H1 (cell line): ENCODE measurements around the gene KLF6. TPM values are rescaled to one million over a fixed set of nuclear protein-coding genes. Genes with fewer than 3 reads are reported as not detected.

ENCODE experiments used
- CTCF ChIA-PET: fragments of 300-600 bp; sonication (Branson Sonifier 250); formaldehyde crosslinking; loops from one replicate; lab custom pipeline; 2021; ENCODE audit not compliant: partially characterized antibody; lab: Charles Lee
- POLR2A ChIA-PET: fragments of 300-600 bp; sonication (Branson Sonifier 250); formaldehyde crosslinking; loops from one replicate; lab custom pipeline; 2021; ENCODE audit warnings: inconsistent platforms; ENCODE audit not compliant: partially characterized antibody; lab: Charles Lee
- DNase-seq, 2 experiments: peaks; one replicate each; pipeline versions ENCODE4 v3.0.0 to v3.0.0-alpha.2; 2010 to 2022; ENCODE audit warnings: low spot score in 2 of 2, low read depth in 1 of 2, mixed read lengths in 1 of 2
- FAIRE-seq: peaks from 2 replicates; lab custom pipeline; 2011; peaks lifted over from hg19 to GRCh38; lab: Jason Lieb, UNC
- H2AFZ ChIP-seq: 2 replicates; pipeline ENCODE4 v1.8.1; 2012; ENCODE audit warnings: low read length, inconsistent platforms
- H2AK5ac ChIP-seq: 2 replicates; pipeline ENCODE4 v1.6.1; 2013; ENCODE audit warnings: low read depth, low read length
- H2BK120ac ChIP-seq: replicated peaks from 2 replicates; pipeline ENCODE3; 2013; ENCODE audit warnings: low read depth, low read length, inconsistent platforms
- H2BK12ac ChIP-seq: 2 replicates; pipeline ENCODE4 v1.6.1; 2013; ENCODE audit warnings: low read depth, low read length
- H2BK15ac ChIP-seq: 2 replicates; pipeline ENCODE4 v1.6.1; 2013; ENCODE audit warnings: low read length
- H2BK20ac ChIP-seq: 2 replicates; pipeline ENCODE4 v1.6.1; 2013; ENCODE audit warnings: low read length
- H2BK5ac ChIP-seq: 2 replicates; pipeline ENCODE4 v1.6.1; 2013; ENCODE audit warnings: low read depth, low read length
- H3K14ac ChIP-seq: 2 replicates; pipeline ENCODE4 v1.6.1; 2013; ENCODE audit warnings: inconsistent platforms; ENCODE audit not compliant: insufficient read length
- H3K18ac ChIP-seq: 2 replicates; pipeline ENCODE4 v1.6.1; 2013; ENCODE audit warnings: low read length; ENCODE audit errors: extremely low read depth
- H3K23ac ChIP-seq: 2 replicates; pipeline ENCODE4 v1.6.1; 2013; ENCODE audit warnings: inconsistent platforms; ENCODE audit not compliant: insufficient read length
- H3K23me2 ChIP-seq: 2 replicates; pipeline ENCODE4 v1.6.1; 2013; ENCODE audit warnings: low read depth, low read length
- H3K27ac ChIP-seq: 2 replicates; pipeline ENCODE4 v1.6.1; 2011; ENCODE audit warnings: low read depth, low read length, inconsistent platforms
- H3K27me3 ChIP-seq, 4 experiments: replicated peaks in 1 of 4; 1 replicate in 1 of 4; 2 replicates in 3 of 4; pipeline versions ENCODE4 v1.6.1 to v1.8.1; 2011 to 2013; ENCODE audit warnings: low read length in 3 of 4, mild to moderate bottlenecking in 3 of 4, inconsistent platforms in 2 of 4, mixed read lengths in 2 of 4, moderate library complexity in 1 of 4; ENCODE audit not compliant: control insufficient read depth in 3 of 4, insufficient read depth in 3 of 4; ENCODE audit errors: extremely low read depth in 1 of 4
- H3K36me3 ChIP-seq, 4 experiments: 2 replicates each; pipeline versions ENCODE4 v1.6.1 to v1.8.1; 2011 to 2013; ENCODE audit warnings: mild to moderate bottlenecking in 4 of 4, low read length in 3 of 4, moderate library complexity in 2 of 4, control low read depth in 1 of 4, inconsistent platforms in 1 of 4; ENCODE audit not compliant: insufficient read depth in 4 of 4, control insufficient read depth in 2 of 4
- H3K4ac ChIP-seq: replicated peaks from 2 replicates; pipeline ENCODE3; 2013; ENCODE audit warnings: low read length, low read depth, mixed read lengths, inconsistent platforms; ENCODE audit not compliant: insufficient read length
- H3K4me1 ChIP-seq, 4 experiments: replicated peaks in 1 of 4; 1 replicate in 1 of 4; 2 replicates in 3 of 4; pipeline versions ENCODE4 v1.6.1 to v1.8.1; 2011 to 2013; ENCODE audit warnings: low read length in 3 of 4, inconsistent platforms in 2 of 4, mixed read lengths in 1 of 4; ENCODE audit not compliant: insufficient read depth in 4 of 4, control insufficient read depth in 3 of 4
- H3K4me2 ChIP-seq, 2 experiments: 2 replicates each; pipeline versions ENCODE4 v1.6.1 to v1.8.1; 2011 to 2013; ENCODE audit warnings: low read depth in 2 of 2, low read length in 2 of 2, control low read depth in 1 of 2, inconsistent platforms in 1 of 2, mild to moderate bottlenecking in 1 of 2; ENCODE audit not compliant: insufficient read depth in 1 of 2
- H3K4me3 ChIP-seq, 4 experiments: fragments of 200-600, 300-600 bp in 1 of 4; sonication (generic), shearing (Covaris generic), sonication (Bioruptor Twin) in 1 of 4; 2 replicates each; pipeline versions ENCODE4 v1.5.1 to v1.8.1; 2011 to 2016; ENCODE audit warnings: low read length in 4 of 4, low read depth in 3 of 4, control low read depth in 2 of 4, inconsistent platforms in 2 of 4, mild to moderate bottlenecking in 2 of 4, mixed read lengths in 1 of 4, moderate library complexity in 1 of 4; ENCODE audit not compliant: insufficient read depth in 2 of 4; ENCODE audit errors: extremely low read depth in 1 of 4
- H3K56ac ChIP-seq: replicated peaks from 2 replicates; pipeline ENCODE3; 2013; ENCODE audit warnings: low read depth, mild to moderate bottlenecking, mixed read lengths, low read length, inconsistent platforms; ENCODE audit not compliant: insufficient read length
- H3K79me1 ChIP-seq: 2 replicates; pipeline ENCODE4 v1.6.1; 2013; ENCODE audit warnings: low read depth, low read length, control low read depth
- H3K79me2 ChIP-seq, 2 experiments: 2 replicates each; pipeline versions ENCODE4 v1.6.1 to v1.8.1; 2012 to 2013; ENCODE audit warnings: low read length in 2 of 2, mild to moderate bottlenecking in 2 of 2, inconsistent platforms in 1 of 2; ENCODE audit not compliant: insufficient read depth in 2 of 2, control insufficient read depth in 1 of 2
- H3K9ac ChIP-seq, 4 experiments: replicated peaks in 1 of 4; 1 replicate in 1 of 4; 2 replicates in 3 of 4; pipeline versions ENCODE4 v1.6.1 to v1.8.1; 2011 to 2013; ENCODE audit warnings: low read depth in 3 of 4, low read length in 3 of 4, control low read depth in 2 of 4, mild to moderate bottlenecking in 2 of 4, moderate library complexity in 2 of 4, inconsistent platforms in 1 of 4; ENCODE audit errors: extremely low read depth in 1 of 4
- H3K9me3 ChIP-seq, 2 experiments: 2 replicates each; pipeline versions ENCODE4 v1.6.1 to v1.8.1; 2012 to 2013; ENCODE audit warnings: mild to moderate bottlenecking in 2 of 2, moderate library complexity in 2 of 2, control low read depth in 1 of 2, inconsistent platforms in 1 of 2, low read depth in 1 of 2, low read length in 1 of 2, mixed read lengths in 1 of 2; ENCODE audit not compliant: insufficient read depth in 2 of 2
- H4K20me1 ChIP-seq, 2 experiments: replicated peaks in 1 of 2; 2 replicates each; pipeline versions ENCODE3 to v1.8.1; 2011 to 2013; ENCODE audit warnings: inconsistent platforms in 2 of 2, low read length in 2 of 2, mild to moderate bottlenecking in 1 of 2; ENCODE audit not compliant: insufficient read depth in 2 of 2, control insufficient read depth in 1 of 2
- H4K5ac ChIP-seq: 2 replicates; pipeline ENCODE4 v1.6.1; 2013; ENCODE audit warnings: low read length, low read depth, mixed read lengths, inconsistent platforms; ENCODE audit not compliant: insufficient read length
- H4K8ac ChIP-seq: 2 replicates; pipeline ENCODE4 v1.8.0; 2013; ENCODE audit warnings: mild to moderate bottlenecking, moderate library complexity, low read length, inconsistent platforms; ENCODE audit not compliant: insufficient read depth; ENCODE audit errors: extremely low read depth
- H4K91ac ChIP-seq: replicated peaks from 2 replicates; pipeline ENCODE3; 2013; ENCODE audit warnings: low read length, mixed read lengths, inconsistent platforms; ENCODE audit not compliant: insufficient read length
- CHD2 ChIP-seq: IDR thresholded peaks from 2 replicates; pipeline ENCODE4 v1.6.1; 2012; ENCODE audit warnings: low read length, improper control_type of control experiment
- CREB1 ChIP-seq: IDR thresholded peaks from 2 replicates; pipeline ENCODE4 v1.6.1; 2012; ENCODE audit warnings: inconsistent platforms
- EP300 ChIP-seq, 2 experiments: IDR thresholded peaks; 1 replicate in 1 of 2; 2 replicates in 1 of 2; pipeline ENCODE4 v1.6.1; 2011 to 2012; ENCODE audit warnings: low read depth in 2 of 2, low read length in 2 of 2, mild to moderate bottlenecking in 2 of 2, borderline replicate concordance in 1 of 2, inconsistent platforms in 1 of 2, moderate library complexity in 1 of 2
- GABPA ChIP-seq: IDR thresholded peaks from 2 replicates; pipeline ENCODE4 v1.6.1; 2011; ENCODE audit warnings: mild to moderate bottlenecking, low read length, moderate library complexity, borderline replicate concordance; ENCODE audit not compliant: insufficient read depth
- KDM1A ChIP-seq: fragments of 200-600, 300-600 bp; sonication (generic); IDR thresholded peaks from 2 replicates; pipeline ENCODE4 v1.7.1; 2016; ENCODE audit warnings: mild to moderate bottlenecking, low read length, borderline replicate concordance
- PHF8 ChIP-seq: fragments of 200-600 bp; sonication (generic); conservative IDR thresholded peaks from 2 replicates; pipeline ENCODE4 v1.7.1; 2012; ENCODE audit warnings: low read depth, mild to moderate bottlenecking, inconsistent platforms, low read length, moderate library complexity
- POU5F1 ChIP-seq: IDR thresholded peaks from 2 replicates; pipeline ENCODE4 v1.6.1; 2011; ENCODE audit warnings: low read depth, mild to moderate bottlenecking, low read length, moderate library complexity
- RAD21 ChIP-seq, 2 experiments: IDR thresholded peaks in 1 of 2; conservative IDR thresholded peaks in 1 of 2; 2 replicates each; pipeline ENCODE4 v1.6.1; 2011; ENCODE audit warnings: low read depth in 2 of 2, low read length in 2 of 2, improper control_type of control experiment in 1 of 2, inconsistent platforms in 1 of 2, mild to moderate bottlenecking in 1 of 2, moderate library complexity in 1 of 2
- RXRA ChIP-seq: IDR thresholded peaks from 2 replicates; pipeline ENCODE4 v1.6.1; 2011; ENCODE audit warnings: low read depth, mild to moderate bottlenecking, low read length, moderate library complexity; ENCODE audit not compliant: insufficient read depth
- TEAD4 ChIP-seq: IDR thresholded peaks from 2 replicates; pipeline ENCODE4 v1.6.1; 2012; ENCODE audit warnings: low read depth, low read length, inconsistent platforms, mixed read lengths
- YY1 ChIP-seq: IDR thresholded peaks from 2 replicates; pipeline ENCODE4 v1.6.1; 2011; ENCODE audit warnings: low read depth, mild to moderate bottlenecking, low read length
- WGBS, 2 experiments: shearing (Covaris generic) in 1 of 2; methylation state at CpG; one replicate each; pipeline versions ENCODE4 v1.1.6 to v1.1.7; 2013 to 2015; ENCODE audit warnings: low lambda C conversion rate in 2 of 2, mixed read lengths in 2 of 2, inconsistent platforms in 1 of 2, low coverage in 1 of 2, missing lambda C conversion rate in 1 of 2; ENCODE audit not compliant: insufficient replicate concordance in 2 of 2, insufficient coverage in 1 of 2, insufficient read length in 1 of 2; ENCODE audit errors: extremely low coverage in 1 of 2, missing lambda C conversion rate in 1 of 2; 5-methylcytosine and 5-hydroxymethylcytosine counted together
- polyA plus RNA-seq, 7 experiments: library from polyadenylated mRNA; depleted of rRNA in 3 of 7; stranded (reverse) in 5 of 7; unstranded in 2 of 7; fragments of >200 nt in 5 of 7; fragments of 200-250 nt in 2 of 7; gene quantifications; 1 replicate in 5 of 7; 2 replicates in 1 of 7; 4 replicates in 1 of 7; pipeline versions ENCODE4 v1.2.1 to v1.2.3, GENCODE V29; 2011 to 2013; ENCODE audit warnings: missing spikeins in 2 of 7, mixed read lengths in 2 of 7
- total RNA-seq: library from RNA; stranded (reverse); fragmentation: NEBNext Ultra II Directional; extraction: Animal tissue kit (Norgen Biotek cat#: 25700); gene quantifications from 2 replicates; pipeline ENCODE4 v1.2.1, GENCODE V29; 2021
- TF ChIP-seq, protein P1 (sequence below), 3 experiments: IDR thresholded peaks; 1 replicate in 2 of 3; 2 replicates in 1 of 3; pipeline versions ENCODE4 v1.5.1 to v1.6.1; 2011; ENCODE audit warnings: low read length in 3 of 3, mild to moderate bottlenecking in 3 of 3, inconsistent platforms in 2 of 3, low read depth in 1 of 3, moderate library complexity in 1 of 3; ENCODE audit not compliant: insufficient read depth in 1 of 3; ENCODE audit errors: control extremely low read depth in 1 of 3

Gene KLF6
- total and polyA plus RNA-seq, 2 of the 8 experiments (the other 6 are each of a cell fraction or from before 2014, with no cell fraction given), result 5.7 to 19.5 TPM

DNA sequence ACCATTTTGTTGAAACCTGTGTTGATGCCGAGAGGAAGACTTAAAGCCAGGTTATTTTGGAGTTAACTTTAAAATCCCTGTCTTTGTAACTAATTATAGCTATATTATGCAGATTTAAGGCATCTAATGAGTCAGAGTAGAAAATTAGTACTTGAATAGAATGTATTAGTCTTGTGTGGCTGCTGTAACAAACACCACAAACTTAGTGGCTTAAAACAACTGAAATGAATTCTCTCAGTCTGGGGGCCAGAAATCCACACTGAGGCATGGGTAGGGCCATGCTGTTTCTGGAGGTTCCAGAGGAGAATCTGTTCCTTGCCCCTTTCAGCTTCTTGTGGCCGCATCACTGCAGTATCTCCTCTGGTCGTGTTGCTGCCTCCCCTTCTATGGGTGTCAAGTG is 8.5 kb upstream of the KLF6 start:
- TF ChIP-seq PHF8 (no peak), YY1 (no peak), RAD21 (IDR thresholded peaks at IDR 0.05 in 1 of 2, conservative IDR thresholded peaks at IDR 0.05 in 1 of 2; ENCODE audit: low read depth in 2 of 2, low read length in 2 of 2) (no peak), EP300 (IDR thresholded peaks at IDR 0.05; ENCODE audit: borderline replicate concordance in 1 of 2, low read depth in 2 of 2, low read length in 2 of 2) (no peak), RXRA (no peak), CREB1 (no peak), CHD2 (no peak), KDM1A (no peak), POU5F1 (no peak), TEAD4 (no peak), GABPA (no peak)
- TF ChIP-seq, protein P1, sequence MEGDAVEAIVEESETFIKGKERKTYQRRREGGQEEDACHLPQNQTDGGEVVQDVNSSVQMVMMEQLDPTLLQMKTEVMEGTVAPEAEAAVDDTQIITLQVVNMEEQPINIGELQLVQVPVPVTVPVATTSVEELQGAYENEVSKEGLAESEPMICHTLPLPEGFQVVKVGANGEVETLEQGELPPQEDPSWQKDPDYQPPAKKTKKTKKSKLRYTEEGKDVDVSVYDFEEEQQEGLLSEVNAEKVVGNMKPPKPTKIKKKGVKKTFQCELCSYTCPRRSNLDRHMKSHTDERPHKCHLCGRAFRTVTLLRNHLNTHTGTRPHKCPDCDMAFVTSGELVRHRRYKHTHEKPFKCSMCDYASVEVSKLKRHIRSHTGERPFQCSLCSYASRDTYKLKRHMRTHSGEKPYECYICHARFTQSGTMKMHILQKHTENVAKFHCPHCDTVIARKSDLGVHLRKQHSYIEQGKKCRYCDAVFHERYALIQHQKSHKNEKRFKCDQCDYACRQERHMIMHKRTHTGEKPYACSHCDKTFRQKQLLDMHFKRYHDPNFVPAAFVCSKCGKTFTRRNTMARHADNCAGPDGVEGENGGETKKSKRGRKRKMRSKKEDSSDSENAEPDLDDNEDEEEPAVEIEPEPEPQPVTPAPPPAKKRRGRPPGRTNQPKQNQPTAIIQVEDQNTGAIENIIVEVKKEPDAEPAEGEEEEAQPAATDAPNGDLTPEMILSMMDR (IDR thresholded peaks at IDR 0.05; ENCODE audit: control extremely low read depth in 1 of 3, insufficient read depth in 1 of 3, low read depth in 1 of 3, low read length in 3 of 3), result no peak
- TF ChIP-seq, all 59 proteins: peak for 0
- Histone ChIP-seq H3K27me3 (no peaks in the 10 kb centered on the region), H3K27ac (no peak overlapping the region), H3K14ac (no peak overlapping the region), H2BK15ac (no peak overlapping the region), H3K4me1 (no peaks in the 10 kb centered on the region), H2BK20ac (no peak overlapping the region), H2BK12ac (no peak overlapping the region), H4K91ac (no peak overlapping the region), H4K20me1 (no peaks in the 10 kb centered on the region), H3K9ac (no peak overlapping the region), H2BK120ac (no peak overlapping the region), H3K4me2 (no peak overlapping the region), H3K36me3 (no peaks in the 10 kb centered on the region; a peak in 1 of 8 replicates), H3K4ac (no peak overlapping the region), H2AFZ (no peak overlapping the region), H3K56ac (no peak overlapping the region), H3K4me3 (no peak overlapping the region), H3K18ac (no peak overlapping the region), H3K23me2 (no peaks in the 10 kb centered on the region), H2AK5ac (no peak overlapping the region), H4K8ac (no peak overlapping the region), H3K79me2 (no peaks in the 10 kb centered on the region), H3K23ac (no peak overlapping the region), H3K9me3 (peaks cover 2 to 3% of the 10 kb centered on the region in 2 experiments; a peak in 2 of 4 replicates), H2BK5ac (no peak overlapping the region), H3K79me1 (no peaks in the 10 kb centered on the region), H4K5ac (no peak overlapping the region)
- WGBS, 2 experiments, result 97% methylated on average over 3 of the region's 3 CpGs; no CpG with 5 or more reads in 1 of the 2 experiments
- ChIA-PET CTCF (no interaction called here), POLR2A (interaction anchor here (1.1 kb wide), 1 partner anchor 8 kb away, joined by 3 read pairs; the partner anchor contains the start of gene KLF6)
- FAIRE-seq (no peak), DNase-seq (no peak)
